A673 (cell line): ENCODE measurements around the gene DDX42. TPM values are rescaled to one million over a fixed set of nuclear protein-coding genes. Genes with fewer than 3 reads are reported as not detected.
A peak's percentile ranks its signal among the peaks of the same experiment; 100 is the strongest.

ENCODE experiments used
- BruUV-seq: library from RNA; stranded (reverse); fragments of 400-500 nt; replicated peaks from 2 replicates; lab custom pipeline; 2021; lab: Mats Ljungman, UMichigan
- CTCF ChIA-PET: fragments of 300-600 bp; sonication (Branson Sonifier 250); formaldehyde crosslinking; loops from one replicate; lab custom pipeline; 2022; ENCODE audit warnings: antibody characterized with exemption; lab: Charles Lee
- POLR2A ChIA-PET: fragments of 300-600 bp; sonication (Branson Sonifier 250); formaldehyde crosslinking; loops from one replicate; lab custom pipeline; 2022; ENCODE audit warnings: antibody characterized with exemption; ENCODE audit not compliant: low non-redundant PET; lab: Charles Lee
- DNase-seq: peaks from one replicate; pipeline ENCODE4 v3.0.0-alpha.2; 2015; ENCODE audit warnings: low spot score
- H3K27ac ChIP-seq: fragments of 200-600 bp; sonication (generic); 2 replicates; pipeline ENCODE4 v1.5.1; 2016; ENCODE audit warnings: mixed run types, low read depth, mild to moderate bottlenecking, mixed read lengths, antibody characterized with exemption, low read length; ENCODE audit not compliant: poor library complexity, severe bottlenecking
- H3K27me3 ChIP-seq: fragments of 200-600 bp; sonication (generic); replicated peaks from 2 replicates; pipeline ENCODE4 v1.6.1; 2017; ENCODE audit warnings: mixed run types, low read depth, mild to moderate bottlenecking, mixed read lengths, antibody characterized with exemption, low read length; ENCODE audit not compliant: insufficient read depth, poor library complexity
- H3K36me3 ChIP-seq: fragments of 200-600 bp; sonication (generic); 2 replicates; pipeline ENCODE4 v1.6.1; 2016; ENCODE audit warnings: mixed run types, mild to moderate bottlenecking, mixed read lengths, antibody characterized with exemption, low read length; ENCODE audit not compliant: insufficient read depth, poor library complexity, severe bottlenecking
- H3K4me1 ChIP-seq: fragments of 200-600 bp; sonication (generic); 2 replicates; pipeline ENCODE4 v1.6.1; 2017; ENCODE audit warnings: mixed run types, mild to moderate bottlenecking, mixed read lengths, antibody characterized with exemption, low read length; ENCODE audit not compliant: insufficient read depth, poor library complexity, severe bottlenecking
- H3K4me3 ChIP-seq: fragments of 200-600 bp; sonication (generic); 2 replicates; pipeline ENCODE4 v1.5.1; 2016; ENCODE audit warnings: low read depth, mixed run types, mild to moderate bottlenecking, mixed read lengths, low read length; ENCODE audit not compliant: poor library complexity, severe bottlenecking
- H3K9me3 ChIP-seq: fragments of 200-600 bp; sonication (generic); 2 replicates; pipeline ENCODE4 v1.6.1; 2016; ENCODE audit warnings: mixed run types, low read depth, mild to moderate bottlenecking, mixed read lengths, antibody characterized with exemption, low read length; ENCODE audit not compliant: poor library complexity, severe bottlenecking
- CTCF ChIP-seq: fragments of 300-800, 200-600 bp; sonication (generic); conservative IDR thresholded peaks from 2 replicates; pipeline ENCODE4 v1.5.1; 2017; ENCODE audit warnings: low read depth, mild to moderate bottlenecking, antibody characterized with exemption, low read length, moderate library complexity, mixed read lengths
- EZH2 ChIP-seq: fragments of 200-600 bp; sonication (generic); IDR thresholded peaks from 2 replicates; pipeline ENCODE4 v1.6.1; 2017; ENCODE audit warnings: borderline replicate concordance, low read depth, mild to moderate bottlenecking, mixed read lengths, antibody characterized with exemption, low read length; ENCODE audit not compliant: poor library complexity, severe bottlenecking
- intact Hi-C: fragments of 100-400 bp; cut with micrococcal nuclease; formaldehyde crosslinking; loops from one replicate; pipeline ENCODE4 v1.10.0; 2022; ENCODE audit not compliant: unreplicated experiment
- total RNA-seq: library from RNA; stranded (reverse); gene quantifications from 2 replicates; pipeline ENCODE4 v1.2.3, GENCODE V29; 2021

DDX42 gene
- total RNA-seq, 1 experiment from 2014 or later: 148 TPM

- no peak for DNase-seq
- Histone ChIP-seq H3K36me3 (peaks cover 74% of the 10 kb centered on the region), H3K9me3 (no peaks in the 10 kb centered on the region), H3K4me3 (no peak overlapping the region), H3K4me1 (peaks cover 22% of the 10 kb centered on the region), H3K27ac (no peak overlapping the region), H3K27me3 (no peaks in the 10 kb centered on the region)
- TF ChIP-seq EZH2 (no peak), CTCF (no peak)
- TSS peak; percentile 47 for BruUV-seq
- POLR2A ChIA-PET: no interaction called here
- CTCF ChIA-PET: no interaction called here
- intact Hi-C loops: no loop called here
These were observed 57.5 kb downstream of the DDX42 start for GRCh38 chr17:63831505-63831904.

- intact Hi-C loops: no loop called here
- POLR2A ChIA-PET: no interaction called here
- TF ChIP-seq EZH2 (no peak), CTCF (no peak)
- H3K36me3 ChIP-seq: peaks cover 80% of the 10 kb centered on the region
- no peak for DNase-seq
- BruUV-seq: no TSS peak
- H3K27me3 ChIP-seq: no peaks in the 10 kb centered on the region
- H3K4me1 ChIP-seq: peaks cover 22% of the 10 kb centered on the region
- H3K27ac ChIP-seq: no peak overlapping the region
- CTCF ChIA-PET: no interaction called here
- H3K4me3 ChIP-seq: no peak overlapping the region
- H3K9me3 ChIP-seq: no peaks in the 10 kb centered on the region
These were observed 58.0 kb downstream of the DDX42 start for GRCh38 chr17:63832014-63832413.

GRCh38 chr17:63832455-63832854, 58.5 kb downstream of the DDX42 start:
- Histone ChIP-seq H3K27me3 (no peaks in the 10 kb centered on the region), H3K27ac (no peak overlapping the region), H3K4me3 (no peak overlapping the region), H3K9me3 (no peaks in the 10 kb centered on the region), H3K4me1 (peaks cover 22% of the 10 kb centered on the region), H3K36me3 (peaks cover 83% of the 10 kb centered on the region)
- TSS peak; percentile 23 for BruUV-seq
- intact Hi-C loops: no loop called here
- ChIA-PET CTCF (no interaction called here), POLR2A (no interaction called here)
- no peak for TF ChIP-seq EZH2
- DNase-seq: no peak
